ENCODE results near the gene ACO2. TPM values are rescaled to one million over a fixed set of nuclear protein-coding genes. Genes with fewer than 3 reads are reported as not detected.

The ACO2 gene
- total RNA-seq, 6 experiments from 2014 or later, result 72.3 to 87.4 (median 78.7) TPM

- Mint-ChIP-seq H3K9me3 (no peaks in the 10 kb centered on the region), H3K4me1 (ENCODE audit: low read depth) (peaks cover 10% of the 10 kb centered on the region), H3K27ac (no peak overlapping the region), H3K36me3 (ENCODE audit: low read depth) (peaks cover 7% of the 10 kb centered on the region), H3K27me3 (ENCODE audit: insufficient read depth) (no peaks in the 10 kb centered on the region; the same call in 1 of the 2 replicates), H3K4me3 (no peak overlapping the region)
- no peak for DNase-seq
- TF ChIP-seq, protein P1, sequence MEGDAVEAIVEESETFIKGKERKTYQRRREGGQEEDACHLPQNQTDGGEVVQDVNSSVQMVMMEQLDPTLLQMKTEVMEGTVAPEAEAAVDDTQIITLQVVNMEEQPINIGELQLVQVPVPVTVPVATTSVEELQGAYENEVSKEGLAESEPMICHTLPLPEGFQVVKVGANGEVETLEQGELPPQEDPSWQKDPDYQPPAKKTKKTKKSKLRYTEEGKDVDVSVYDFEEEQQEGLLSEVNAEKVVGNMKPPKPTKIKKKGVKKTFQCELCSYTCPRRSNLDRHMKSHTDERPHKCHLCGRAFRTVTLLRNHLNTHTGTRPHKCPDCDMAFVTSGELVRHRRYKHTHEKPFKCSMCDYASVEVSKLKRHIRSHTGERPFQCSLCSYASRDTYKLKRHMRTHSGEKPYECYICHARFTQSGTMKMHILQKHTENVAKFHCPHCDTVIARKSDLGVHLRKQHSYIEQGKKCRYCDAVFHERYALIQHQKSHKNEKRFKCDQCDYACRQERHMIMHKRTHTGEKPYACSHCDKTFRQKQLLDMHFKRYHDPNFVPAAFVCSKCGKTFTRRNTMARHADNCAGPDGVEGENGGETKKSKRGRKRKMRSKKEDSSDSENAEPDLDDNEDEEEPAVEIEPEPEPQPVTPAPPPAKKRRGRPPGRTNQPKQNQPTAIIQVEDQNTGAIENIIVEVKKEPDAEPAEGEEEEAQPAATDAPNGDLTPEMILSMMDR (IDR thresholded peaks at IDR 0.05), result no peak
These were observed 38.6 kb downstream of the ACO2 start for GRCh38 chr22:41507330-41508063.

- TF ChIP-seq, protein P1 (IDR thresholded peaks at IDR 0.05), result peak; percentile 34
- Mint-ChIP-seq H3K9me3 (no peaks in the 10 kb centered on the region), H3K27ac (no peak overlapping the region), H3K4me1 (ENCODE audit: low read depth) (peaks cover 23% of the 10 kb centered on the region), H3K27me3 (ENCODE audit: insufficient read depth) (no peaks in the 10 kb centered on the region; the same call in 1 of the 2 replicates), H3K36me3 (ENCODE audit: low read depth) (peaks cover 17% of the 10 kb centered on the region), H3K4me3 (no peak overlapping the region)
- DNase-seq, result no peak
These were observed 39.9 kb downstream of the ACO2 start for GRCh38 chr22:41508770-41509170.

DNA sequence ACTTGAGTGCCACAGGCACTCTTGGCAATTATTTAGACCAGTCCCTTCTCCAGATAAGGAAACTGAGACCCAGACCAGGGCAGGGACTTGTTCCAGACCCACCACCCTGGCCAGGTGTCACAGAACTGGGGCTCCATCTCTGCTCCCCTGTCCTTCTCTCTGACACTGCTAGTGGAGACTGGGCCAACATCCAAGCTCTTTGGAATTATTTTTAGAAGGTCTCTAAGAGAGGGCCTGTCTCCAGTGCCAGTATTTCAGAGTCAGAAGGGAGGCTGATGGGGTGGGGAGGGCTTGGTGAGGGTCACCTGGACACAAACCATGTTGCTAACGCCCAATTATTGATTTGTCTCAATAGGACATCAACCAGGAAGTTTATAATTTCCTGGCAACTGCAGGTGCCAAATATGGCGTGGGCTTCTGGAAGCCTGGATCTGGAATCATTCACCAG is 42.6 kb downstream of the ACO2 start:
- peaks cover 1% of the 10 kb centered on the region for H3K27me3 Mint-ChIP-seq (ENCODE audit: insufficient read depth)
- no peak overlapping the region for H3K4me3 Mint-ChIP-seq
- H3K36me3 Mint-ChIP-seq (ENCODE audit: low read depth), result peaks cover 17% of the 10 kb centered on the region
- peaks cover 23% of the 10 kb centered on the region for H3K4me1 Mint-ChIP-seq (ENCODE audit: low read depth)
- DNase-seq, result no peak
- TF ChIP-seq, protein P1 (IDR thresholded peaks at IDR 0.05), result no peak
- no peaks in the 10 kb centered on the region for H3K9me3 Mint-ChIP-seq
- H3K27ac Mint-ChIP-seq, result peak overlapping the region; percentile 76

DNA sequence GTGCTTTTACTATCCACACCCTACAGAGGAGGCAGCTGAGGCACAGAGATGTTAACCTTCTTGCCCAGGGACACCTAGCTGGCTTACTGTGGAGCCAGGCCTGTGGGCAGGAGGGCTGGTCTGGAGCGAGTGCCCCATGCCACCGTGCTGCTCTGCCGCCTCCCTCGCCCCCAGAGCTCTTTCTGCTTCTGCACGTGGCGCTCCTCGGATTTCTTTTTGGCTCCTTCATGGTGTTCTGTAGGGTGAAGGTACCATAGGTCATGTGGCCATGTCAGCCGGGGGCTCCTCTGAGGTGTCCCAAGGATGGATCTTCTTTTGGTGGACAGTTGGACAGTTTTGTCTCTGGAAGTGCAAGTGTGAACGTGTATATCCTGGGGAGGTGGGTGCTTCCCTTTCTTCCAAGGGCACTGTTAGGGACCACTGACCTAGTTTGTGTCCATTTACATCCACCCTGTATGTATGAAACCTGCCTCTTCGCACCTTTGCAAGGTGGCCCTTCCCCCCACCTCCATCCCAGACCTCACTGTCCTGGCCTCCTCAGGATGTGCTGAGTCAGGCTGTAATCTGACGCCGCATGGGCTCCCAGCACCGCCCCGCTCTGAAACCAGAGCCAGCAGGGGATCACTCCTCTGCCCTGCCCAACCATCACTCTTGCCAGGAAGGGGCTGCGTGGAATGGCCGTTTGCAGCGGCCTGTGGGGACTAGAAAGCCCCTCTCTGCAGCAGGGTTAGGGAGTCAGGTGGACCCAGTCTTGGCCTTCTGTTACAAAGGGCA is 43.7 kb downstream of the ACO2 start:
- Mint-ChIP-seq H3K27me3 (ENCODE audit: insufficient read depth) (peaks cover 1% of the 10 kb centered on the region), H3K36me3 (ENCODE audit: low read depth) (peaks cover 17% of the 10 kb centered on the region), H3K9me3 (no peaks in the 10 kb centered on the region), H3K4me3 (no peak overlapping the region), H3K27ac (peak overlapping the region; percentile 76), H3K4me1 (ENCODE audit: low read depth) (peaks cover 23% of the 10 kb centered on the region)
- DNase-seq, result peak; percentile 65
- TF ChIP-seq, protein P1 (IDR thresholded peaks at IDR 0.05), result no peak

DNA sequence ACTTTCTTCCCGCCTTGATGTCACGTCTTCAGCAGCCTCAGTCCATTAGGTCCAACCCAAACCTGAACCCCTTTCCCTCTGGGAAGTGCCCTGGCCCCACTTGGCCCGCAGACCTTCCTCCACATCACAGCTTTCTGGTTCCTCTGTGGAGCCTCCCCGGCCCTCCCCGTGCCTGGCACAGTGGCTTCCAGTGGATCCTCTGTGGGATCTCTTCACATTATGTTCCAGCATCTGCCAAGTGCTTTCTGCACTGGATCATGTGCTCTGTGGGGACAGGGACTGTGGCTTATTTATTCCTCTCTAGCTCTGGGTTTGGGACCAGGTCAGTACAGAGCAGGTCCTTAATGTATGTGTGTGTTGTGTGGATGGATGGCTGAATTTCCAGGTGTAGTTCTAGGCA is 44.5 kb downstream of the ACO2 start:
- H3K36me3 Mint-ChIP-seq (ENCODE audit: low read depth), result peaks cover 17% of the 10 kb centered on the region
- peaks cover 23% of the 10 kb centered on the region for H3K4me1 Mint-ChIP-seq (ENCODE audit: low read depth)
- no peak overlapping the region for H3K4me3 Mint-ChIP-seq

More for the DNA sequence above, 44.5 kb downstream of the ACO2 start:
- no peak for DNase-seq
- H3K9me3 Mint-ChIP-seq, result no peaks in the 10 kb centered on the region
- H3K27me3 Mint-ChIP-seq (ENCODE audit: insufficient read depth), result peaks cover 1% of the 10 kb centered on the region
- TF ChIP-seq, protein P1 (IDR thresholded peaks at IDR 0.05), result no peak
- peak overlapping the region; percentile 76 for H3K27ac Mint-ChIP-seq

Measured in HFFc6 (cell line).